ENCODE results near the gene ASCL2. TPM values are rescaled to one million over a fixed set of nuclear protein-coding genes. Genes with fewer than 3 reads are reported as not detected.

ASCL2 gene
- total RNA-seq, 1 experiment from 2014 or later: not detected

DNA sequence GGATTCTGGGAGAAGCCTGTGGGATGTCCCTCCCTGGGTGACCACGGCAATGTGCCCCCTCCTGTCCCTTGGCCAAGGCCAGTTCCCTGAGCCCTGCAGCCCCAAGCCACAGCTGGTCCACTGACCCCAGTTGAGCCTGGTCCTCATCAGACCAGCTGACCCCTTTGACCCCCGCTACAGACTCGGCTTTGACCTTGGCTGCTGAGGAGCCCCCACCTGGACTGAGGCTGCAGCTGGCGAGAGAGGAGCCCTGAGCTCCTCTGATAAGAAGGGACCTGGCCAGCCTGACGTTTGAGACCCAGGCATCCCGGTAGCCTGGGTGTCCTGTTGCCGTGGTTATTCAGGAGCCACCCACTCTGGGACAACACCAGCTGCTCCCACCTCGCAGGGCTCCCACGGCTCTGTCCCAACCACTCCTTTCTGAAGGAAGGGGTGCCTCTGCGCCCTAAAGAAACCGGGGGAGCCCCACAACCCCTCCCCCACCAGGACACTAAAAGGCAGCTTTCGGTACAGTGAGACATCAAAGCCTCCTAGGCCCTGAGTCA is 3.0 kb downstream of the ASCL2 start:
- in situ Hi-C loops (cut with HindIII; ENCODE audit: low pct_unique_long_range_greater_than_20kb, low sequenced_read_pairs): no loop called here
- no peak for DNase-seq (ENCODE audit: low read depth, low spot score)

DNA sequence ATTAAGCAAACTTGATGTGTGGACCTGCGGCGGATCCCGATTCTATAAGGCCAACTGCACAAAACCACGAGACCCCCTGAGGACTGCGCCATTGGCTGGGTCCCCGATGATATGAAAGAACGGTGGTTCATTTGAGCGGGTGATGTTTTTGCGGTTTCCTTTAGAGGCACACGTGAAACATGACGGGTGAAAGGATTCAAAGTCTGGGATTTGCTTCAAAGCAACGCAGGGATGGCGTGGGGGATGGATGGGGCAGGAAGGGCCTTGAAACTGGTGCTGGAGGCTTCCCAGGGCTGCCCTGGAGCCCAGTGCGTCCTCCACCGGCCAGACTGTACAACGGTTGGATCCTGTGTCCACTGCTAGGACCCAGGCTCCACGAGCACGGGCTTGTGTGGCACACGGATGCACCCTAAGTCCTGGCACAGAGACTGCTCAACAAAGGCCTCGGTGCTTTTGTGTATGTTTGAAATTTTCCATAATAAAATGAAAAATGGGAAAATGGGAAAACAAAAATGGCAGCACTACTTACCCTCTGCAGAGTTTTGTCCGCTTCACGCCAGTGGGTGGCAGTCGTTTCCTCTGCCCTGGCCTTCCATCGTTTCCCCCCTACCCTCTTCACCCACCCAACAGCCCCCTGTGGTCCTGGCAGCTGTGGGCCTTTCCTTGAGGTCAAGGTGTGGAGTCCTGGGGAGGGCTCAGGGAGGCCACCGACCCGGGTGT is 3.6 kb downstream of the ASCL2 start:
- in situ Hi-C loops (cut with HindIII; ENCODE audit: low pct_unique_long_range_greater_than_20kb, low sequenced_read_pairs): no loop called here
- DNase-seq (ENCODE audit: low read depth, low spot score): no peak

DNA sequence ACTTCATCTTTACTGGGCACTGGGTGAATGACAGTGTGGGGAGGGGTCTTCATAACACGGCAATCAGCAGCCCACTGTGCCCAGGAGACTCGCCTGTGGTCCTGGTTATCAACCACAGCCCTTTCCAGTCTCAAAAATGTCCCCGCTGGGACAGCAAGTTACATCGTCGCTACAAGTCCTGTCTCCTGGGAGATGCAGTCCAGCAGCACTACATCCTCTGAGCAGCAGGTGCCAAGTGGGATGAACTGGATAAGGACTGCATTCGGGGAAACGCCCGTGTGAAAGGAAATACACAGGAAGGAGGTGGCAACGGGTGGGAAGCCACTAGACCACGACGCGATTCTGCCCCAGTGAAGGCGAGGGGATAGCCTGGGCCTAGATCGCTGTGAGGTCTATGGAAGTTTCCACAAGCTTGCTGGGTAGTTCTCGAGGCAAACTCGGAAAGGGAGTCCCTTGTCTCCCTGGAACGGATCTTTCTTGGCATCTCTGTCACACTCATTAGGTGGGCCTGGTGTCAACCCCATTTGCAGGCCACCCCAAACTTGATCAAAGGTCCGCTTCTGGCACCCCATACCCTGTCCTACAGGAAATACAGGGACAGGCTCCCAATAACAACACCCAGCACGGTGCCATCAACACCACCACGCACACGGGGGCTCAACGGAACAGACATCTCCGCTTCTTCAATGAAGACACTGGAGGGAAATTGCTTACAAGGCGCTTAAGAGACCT is 4.4 kb downstream of the ASCL2 start:
- in situ Hi-C loops (cut with HindIII; ENCODE audit: low pct_unique_long_range_greater_than_20kb, low sequenced_read_pairs): no loop called here
- DNase-seq (ENCODE audit: low read depth, low spot score): no peak

DNA sequence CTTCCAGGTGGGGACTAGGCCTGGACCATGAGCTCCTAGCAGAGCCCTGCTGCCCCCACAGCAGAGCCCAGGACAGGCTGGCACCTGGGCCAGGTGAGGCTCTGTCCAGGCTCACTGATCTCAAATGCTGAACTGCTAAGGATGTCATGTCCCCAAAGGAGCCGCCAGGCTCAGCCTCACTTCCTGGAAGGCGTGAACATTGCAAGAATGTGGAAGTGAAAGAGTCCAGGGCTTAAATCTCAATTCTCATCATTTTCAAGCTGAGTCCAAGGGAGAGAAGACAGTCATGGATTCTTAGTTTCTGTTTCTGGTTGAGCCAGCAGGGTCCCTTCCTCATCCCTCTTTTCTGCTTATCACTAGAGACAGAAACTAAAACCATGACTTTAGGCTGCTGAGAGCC is 5.0 kb downstream of the ASCL2 start:
- in situ Hi-C loops (cut with HindIII; ENCODE audit: low pct_unique_long_range_greater_than_20kb, low sequenced_read_pairs): no loop called here

DNA sequence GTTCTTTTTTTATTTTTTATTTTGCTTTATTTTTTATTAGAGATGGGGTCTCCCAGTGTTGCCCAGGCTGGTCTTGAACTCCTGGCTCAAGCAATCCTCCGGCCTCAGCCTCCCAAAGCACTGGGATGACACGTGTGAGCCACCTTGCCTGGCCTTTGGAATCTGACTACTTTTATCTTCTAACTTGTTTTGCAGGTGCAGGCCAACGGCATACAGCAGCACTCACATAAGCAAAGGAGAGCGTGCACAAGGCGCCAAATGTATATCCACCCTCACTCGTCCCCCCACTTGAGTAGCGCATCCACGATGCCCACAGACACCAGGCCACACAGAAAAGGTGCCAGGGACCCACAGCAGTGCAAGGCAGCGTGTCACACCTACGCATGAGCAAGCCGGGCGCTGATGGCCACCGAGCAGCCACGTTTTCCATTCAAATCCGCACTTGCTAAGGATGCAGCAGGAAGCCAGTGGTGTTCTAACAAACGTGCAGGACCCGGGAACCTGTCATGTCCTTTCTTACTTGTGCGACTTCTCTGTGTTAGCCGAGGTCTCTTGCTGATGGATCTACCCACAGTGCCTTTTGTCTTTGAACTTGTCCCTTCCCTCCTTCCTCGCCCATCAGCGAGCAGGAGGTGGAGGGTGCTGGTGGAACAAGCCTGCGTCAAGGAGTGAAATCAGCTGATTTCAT is 5.9 kb downstream of the ASCL2 start:
- no peak for DNase-seq (ENCODE audit: low read depth, low spot score)
- in situ Hi-C loops (cut with HindIII; ENCODE audit: low pct_unique_long_range_greater_than_20kb, low sequenced_read_pairs): no loop called here

More for the DNA sequence above, 5.0 kb downstream of the ASCL2 start:
- no peak for DNase-seq (ENCODE audit: low read depth, low spot score)

DNA sequence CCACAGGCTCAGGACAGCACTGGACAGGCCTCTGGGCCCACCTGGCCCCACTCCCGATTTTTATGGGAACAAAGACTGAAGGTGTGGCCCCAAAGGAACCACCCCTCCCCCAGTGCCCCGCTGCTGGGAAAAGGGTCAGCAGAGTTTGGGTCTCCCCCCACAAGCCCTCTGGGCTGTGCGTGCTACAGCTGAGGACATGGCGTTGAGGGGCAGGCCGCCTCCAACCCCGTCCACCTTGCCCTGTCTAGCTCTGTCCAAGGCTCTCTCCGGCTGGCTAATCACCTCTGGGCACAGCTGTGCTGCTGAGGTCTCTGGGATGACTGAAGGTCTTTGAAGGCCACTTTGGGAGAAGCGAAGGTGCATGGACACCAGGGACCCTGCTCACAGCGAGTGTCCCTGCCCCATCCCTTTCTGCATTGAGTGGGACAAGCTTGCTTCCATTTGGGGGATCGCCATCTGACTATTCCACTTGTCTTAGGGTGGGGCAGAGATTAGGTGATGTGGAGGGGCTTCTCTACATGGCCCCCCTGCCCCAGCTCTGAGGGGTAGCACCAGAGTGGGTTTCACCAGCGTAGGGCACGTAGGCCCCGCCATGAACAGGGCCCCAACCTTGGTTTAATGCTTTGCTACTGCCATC is 6.5 kb downstream of the ASCL2 start:
- DNase-seq (ENCODE audit: low read depth, low spot score): no peak
- in situ Hi-C loops (cut with HindIII; ENCODE audit: low pct_unique_long_range_greater_than_20kb, low sequenced_read_pairs): no loop called here

DNA sequence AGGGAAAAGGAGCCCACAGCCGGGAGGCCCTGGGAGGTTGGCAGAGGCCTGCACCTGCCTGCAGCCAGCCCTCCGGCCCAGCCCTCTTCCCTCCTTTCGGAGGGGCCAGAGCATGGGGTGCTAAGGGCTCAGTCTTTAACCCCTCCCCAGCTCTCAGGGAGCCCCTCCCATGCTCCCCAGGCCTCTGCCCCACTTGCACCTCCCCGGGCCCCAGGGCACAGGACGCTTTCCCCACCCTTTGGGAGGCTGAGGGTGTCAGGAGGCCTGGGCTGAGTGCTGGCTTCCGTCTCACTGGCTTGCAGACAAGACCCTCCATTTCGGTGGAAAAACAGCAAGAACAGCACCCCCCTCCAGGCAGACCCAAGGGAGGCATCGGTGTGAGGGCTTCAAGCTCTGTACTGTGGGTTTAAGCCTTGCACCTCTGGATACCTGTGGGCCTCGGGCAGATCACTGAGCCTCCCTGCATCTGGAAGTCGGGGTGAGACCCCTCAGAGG is 7.3 kb downstream of the ASCL2 start:
- in situ Hi-C loops (cut with HindIII; ENCODE audit: low pct_unique_long_range_greater_than_20kb, low sequenced_read_pairs): no loop called here
- DNase-seq (ENCODE audit: low read depth, low spot score): no peak

DNA sequence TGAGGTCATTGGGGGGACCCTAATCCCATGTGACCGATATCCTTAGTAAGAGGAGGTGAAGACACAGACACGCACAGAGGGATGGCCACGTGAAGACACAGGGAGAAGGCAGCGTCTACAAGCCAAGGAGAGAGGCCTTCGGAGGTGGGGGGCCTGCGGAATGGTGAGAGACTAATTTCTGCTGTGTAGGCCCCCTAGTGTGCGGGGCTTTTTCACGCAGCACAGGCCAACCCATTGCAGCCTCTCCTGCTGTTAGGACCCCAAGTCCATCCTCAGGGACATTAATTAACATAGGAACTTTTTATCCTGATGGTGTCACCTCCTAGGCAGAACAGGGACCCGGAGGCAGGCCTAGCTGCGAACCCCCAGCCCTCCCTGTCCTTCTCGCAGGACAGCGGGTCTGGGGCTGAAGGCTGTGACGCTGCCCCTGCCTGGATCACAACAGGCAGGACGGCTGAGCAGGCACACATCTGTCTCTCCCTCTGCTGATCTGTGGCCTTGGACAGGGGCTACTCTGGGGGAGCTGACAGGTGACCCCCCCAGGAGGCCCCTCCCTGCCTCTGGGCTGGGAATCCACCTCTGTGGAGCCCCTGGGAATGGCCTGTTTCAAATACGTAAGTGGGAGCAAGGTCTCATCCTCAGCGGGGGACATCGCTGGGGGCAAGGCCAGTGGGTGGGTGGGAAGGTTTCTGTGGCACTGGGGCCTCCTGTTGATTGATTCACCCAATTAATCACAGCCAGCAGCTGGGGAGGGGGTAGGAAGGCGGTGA is 7.9 kb downstream of the ASCL2 start:
- no peak for DNase-seq (ENCODE audit: low read depth, low spot score)
- in situ Hi-C loops (cut with HindIII; ENCODE audit: low pct_unique_long_range_greater_than_20kb, low sequenced_read_pairs): no loop called here

DNA sequence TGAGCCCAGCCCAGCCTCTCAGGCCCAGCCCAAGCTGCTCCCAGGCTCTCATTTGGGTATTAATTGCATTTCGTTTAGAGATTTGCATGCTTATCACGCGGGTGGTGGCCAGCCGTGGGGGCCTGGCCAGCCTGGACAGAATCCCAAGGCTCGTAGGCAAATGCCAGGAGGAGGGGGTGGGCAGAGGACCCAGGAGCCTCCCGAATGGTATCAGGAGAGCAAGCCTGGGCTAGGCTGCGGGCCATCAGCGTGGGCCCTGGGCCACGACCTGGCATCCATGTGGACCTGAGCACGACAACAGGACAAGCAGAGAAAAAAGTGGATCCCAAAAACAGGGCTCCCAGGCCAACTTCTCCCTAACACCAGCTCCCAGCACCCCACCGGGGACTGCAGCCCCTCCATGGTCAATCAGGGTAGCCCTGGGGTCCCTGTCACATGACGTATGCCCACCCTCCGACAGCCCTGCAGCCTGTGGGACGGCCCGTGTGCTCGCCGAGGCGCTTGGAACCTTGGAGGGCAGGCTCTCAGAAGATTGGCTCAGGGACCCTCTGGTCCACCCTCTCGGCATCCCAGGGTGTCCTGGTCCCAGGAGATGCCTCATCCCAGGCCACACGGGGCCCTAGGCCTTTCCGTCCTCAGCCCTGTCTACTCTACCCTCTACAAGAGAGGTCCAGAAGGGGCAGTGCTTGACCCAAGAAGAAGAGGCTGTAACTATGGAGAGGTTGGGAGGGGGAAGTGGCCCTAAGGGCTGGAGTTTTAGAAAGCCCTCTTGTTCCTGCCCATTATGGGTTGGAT is 8.8 kb downstream of the ASCL2 start:
- in situ Hi-C loops (cut with HindIII; ENCODE audit: low pct_unique_long_range_greater_than_20kb, low sequenced_read_pairs): no loop called here
- no peak for DNase-seq (ENCODE audit: low read depth, low spot score)

DNA sequence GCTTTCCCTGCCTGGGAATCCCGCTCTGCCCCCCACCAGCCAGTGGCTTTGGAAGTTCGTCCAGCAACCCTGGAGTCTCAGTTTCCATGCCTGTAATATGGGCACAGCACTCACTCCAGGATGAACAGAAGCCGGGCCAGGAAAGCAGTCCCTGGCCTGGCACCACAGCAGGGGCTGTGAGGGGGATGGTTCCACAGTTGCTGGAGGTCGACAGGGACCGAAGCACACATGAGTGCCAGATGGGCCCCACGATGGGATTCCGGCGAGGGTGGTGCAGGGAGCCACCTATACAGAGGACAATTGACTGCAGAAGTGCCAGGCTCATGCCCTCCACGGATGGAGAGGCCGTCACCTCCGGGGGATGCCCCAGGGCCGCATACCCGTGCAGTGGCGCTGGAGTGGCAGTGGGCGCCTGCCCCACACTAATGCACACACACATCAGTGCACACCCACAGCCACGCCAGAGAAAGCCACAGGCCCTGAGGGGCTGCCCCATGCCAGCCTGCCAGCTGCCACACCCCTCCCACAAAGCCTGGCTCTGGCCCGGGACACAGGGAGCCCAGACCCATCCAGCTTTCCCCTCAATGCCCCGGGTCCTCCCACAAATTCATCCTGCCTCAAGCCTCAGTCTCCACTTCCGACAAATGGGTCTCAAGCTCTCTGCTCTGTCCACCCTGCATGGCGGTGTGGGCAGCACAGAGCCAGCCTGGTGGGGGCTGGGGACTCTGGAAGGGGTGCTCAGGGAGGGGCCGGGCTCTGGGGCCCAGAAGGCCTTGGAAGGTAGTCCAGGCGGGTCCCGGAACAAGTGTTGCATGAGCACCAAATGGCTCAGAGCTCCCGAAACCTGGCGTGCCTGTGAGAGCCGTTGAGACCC is 9.7 kb downstream of the ASCL2 start:
- in situ Hi-C loops (cut with HindIII; ENCODE audit: low pct_unique_long_range_greater_than_20kb, low sequenced_read_pairs): no loop called here

DNA sequence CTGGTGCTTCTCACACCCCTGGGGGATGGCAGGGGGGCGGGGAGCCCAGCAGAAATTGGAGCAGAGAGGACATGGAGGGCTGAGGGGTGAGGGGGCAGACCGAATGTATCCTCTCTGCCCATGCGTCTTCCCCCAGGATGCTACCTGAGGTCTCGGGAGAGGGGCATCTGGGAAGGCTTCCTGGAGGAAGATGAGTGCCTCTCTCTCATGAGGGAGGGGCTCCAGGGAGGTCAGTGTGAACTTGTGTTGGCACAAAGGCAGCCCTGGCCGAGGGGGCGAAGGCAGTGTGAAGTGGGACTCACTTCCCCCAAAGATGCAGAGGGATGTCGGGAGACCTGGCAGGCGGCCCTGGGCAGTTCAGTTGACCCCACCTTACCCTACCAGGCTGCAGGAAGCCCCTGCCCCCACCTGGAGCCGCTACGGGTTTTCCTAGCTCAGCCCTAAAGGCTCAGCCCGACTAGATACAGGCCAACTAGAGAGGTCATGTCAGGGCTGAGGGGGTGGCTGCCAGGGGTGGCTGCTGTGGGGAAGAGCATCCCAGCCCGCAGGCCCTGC is 10.4 kb downstream of the ASCL2 start:
- no peak for DNase-seq (ENCODE audit: low read depth, low spot score)
- in situ Hi-C loops (cut with HindIII; ENCODE audit: low pct_unique_long_range_greater_than_20kb, low sequenced_read_pairs): no loop called here

More for the DNA sequence above, 9.7 kb downstream of the ASCL2 start:
- DNase-seq (ENCODE audit: low read depth, low spot score): no peak

DNA sequence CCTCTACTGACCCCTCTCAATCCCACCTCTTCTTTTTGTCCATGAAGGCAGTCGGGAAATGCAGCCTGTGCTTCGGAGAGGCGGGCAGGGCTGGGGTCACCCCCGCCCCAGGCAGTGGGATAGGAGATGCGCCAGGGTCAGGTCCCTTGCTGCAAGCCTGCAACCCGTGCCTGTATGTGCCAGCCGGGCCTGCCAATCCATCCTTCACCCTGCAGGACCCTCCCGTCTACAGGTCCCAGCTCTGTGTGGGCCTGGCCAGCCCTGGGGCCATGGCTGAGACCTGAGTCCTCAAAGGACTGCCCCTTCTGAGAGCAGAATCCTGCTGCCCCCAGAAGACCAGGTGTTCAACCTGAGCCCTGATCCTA is 10.9 kb downstream of the ASCL2 start:
- in situ Hi-C loops (cut with HindIII; ENCODE audit: low pct_unique_long_range_greater_than_20kb, low sequenced_read_pairs): no loop called here
- DNase-seq (ENCODE audit: low read depth, low spot score): no peak

DNA sequence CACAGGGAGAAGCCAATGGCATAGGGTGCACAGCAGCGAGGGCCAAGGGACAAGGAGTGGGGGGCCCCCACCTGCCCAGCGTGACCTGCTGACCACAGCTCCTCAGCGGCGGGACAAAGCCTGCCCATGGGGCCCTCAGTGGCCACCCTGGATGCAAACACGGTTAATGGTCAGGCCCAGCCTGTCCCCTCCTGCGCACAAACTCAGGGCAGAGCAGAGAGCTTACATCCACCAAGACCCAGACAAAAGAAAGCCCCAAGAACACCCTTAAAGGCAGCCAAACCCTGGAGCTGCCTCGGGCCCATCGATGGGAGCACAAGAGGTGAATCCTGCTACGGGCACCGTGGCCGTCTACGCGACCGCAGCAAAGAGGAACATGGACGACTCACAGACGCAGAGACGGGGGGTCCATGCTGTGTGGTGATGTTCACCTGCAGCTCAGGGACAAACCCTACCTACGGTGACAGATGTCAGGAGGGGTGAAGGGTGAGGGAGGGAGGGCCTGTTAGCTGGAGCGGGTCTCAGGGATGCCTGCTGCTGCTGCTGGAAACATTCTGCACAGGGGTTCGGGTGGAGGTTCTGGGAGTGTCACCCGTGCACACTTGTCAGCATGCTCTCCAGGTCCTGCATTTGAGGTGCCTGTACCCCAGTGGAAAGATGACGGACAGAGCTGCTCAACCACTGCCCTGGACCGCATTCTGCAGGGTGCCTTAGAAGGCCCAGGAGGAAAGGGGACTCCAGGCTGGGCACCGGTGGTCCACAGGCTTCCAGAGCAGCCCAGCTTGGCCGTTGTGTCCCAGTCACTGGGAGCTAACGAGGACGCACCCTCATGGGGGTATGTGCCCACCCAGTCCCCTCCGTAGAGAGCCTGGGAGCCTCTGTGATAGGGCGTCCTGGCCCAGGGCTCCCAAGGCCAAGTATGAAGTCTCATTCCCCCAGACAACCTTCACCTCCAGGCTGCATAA is 11.6 kb downstream of the ASCL2 start:
- in situ Hi-C loops (cut with HindIII; ENCODE audit: low pct_unique_long_range_greater_than_20kb, low sequenced_read_pairs): no loop called here
- no peak for DNase-seq (ENCODE audit: low read depth, low spot score)

DNA sequence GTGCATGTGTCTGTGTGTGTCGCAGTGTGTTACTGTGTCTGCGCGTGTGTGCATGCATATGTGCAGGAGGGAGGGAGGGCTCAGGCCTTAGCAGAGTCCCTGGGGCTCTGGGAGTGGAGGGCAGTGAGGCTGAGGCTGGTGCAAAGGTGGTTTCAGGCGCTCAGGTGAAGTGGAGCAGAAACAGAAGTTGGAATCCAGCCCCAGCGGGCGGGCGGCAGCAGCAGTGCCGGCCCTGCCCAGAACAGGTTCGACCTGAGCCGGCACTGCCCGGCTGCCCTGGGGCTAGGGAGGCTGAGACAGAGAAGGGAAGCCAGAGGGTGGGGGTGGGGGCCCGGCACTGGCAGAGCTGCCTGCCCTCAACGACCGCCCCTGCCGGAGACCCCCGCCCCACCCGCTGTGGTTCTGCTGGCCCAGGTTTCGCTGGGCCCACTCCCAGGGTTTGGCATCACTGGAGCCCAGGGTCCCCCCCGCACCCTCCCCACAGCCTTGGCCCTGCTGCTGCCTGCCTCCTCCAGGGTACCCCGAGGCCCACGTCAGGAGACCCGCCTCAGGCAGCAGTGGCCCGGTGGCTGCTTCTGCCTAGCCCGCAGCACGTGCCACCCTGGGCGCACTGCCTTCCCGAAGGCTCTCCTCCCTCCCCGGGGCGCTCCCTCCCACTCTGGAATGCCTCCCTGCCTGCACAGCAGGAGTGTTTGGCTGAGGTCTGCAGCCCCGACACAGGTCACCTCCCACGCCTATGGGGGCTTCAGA is 13.3 kb downstream of the ASCL2 start:
- in situ Hi-C loops (cut with HindIII; ENCODE audit: low pct_unique_long_range_greater_than_20kb, low sequenced_read_pairs): no loop called here
- no peak for DNase-seq (ENCODE audit: low read depth, low spot score)

All from SK-MEL-5 (cell line).